Activated effector memory CD4-positive, alpha-beta T cell treated with anti-CD3 and anti-CD28 coated beads, Interleukin-2, amount 50 U/mL, for 16 hours (primary cell): ENCODE results near the gene CSK.

Experiments used
- DNase-seq: peaks from one replicate; pipeline ENCODE4 v3.0.0-alpha.2; 2020

The CSK gene

GRCh38 chr15:74802862-74803447 is 21.1 kb downstream of the CSK start:
- no peak for DNase-seq

- DNase-seq, result no peak
These were observed 23.1 kb downstream of the CSK start for GRCh38 chr15:74804935-74805334.

GRCh38 chr15:74807282-74807681 is 25.4 kb downstream of the CSK start:
- DNase-seq, result no peak

GRCh38 chr15:74808078-74808839 is 26.4 kb downstream of the CSK start:
- no peak for DNase-seq

GRCh38 chr15:74808840-74809229 is 27.0 kb downstream of the CSK start:
- no peak for DNase-seq

GRCh38 chr15:74809242-74809641 is 27.4 kb downstream of the CSK start:
- DNase-seq, result no peak

GRCh38 chr15:74809956-74810355 is 28.1 kb downstream of the CSK start:
- DNase-seq, result no peak

- DNase-seq, result no peak
These were observed 30.7 kb downstream of the CSK start, which contains the start of gene LMAN1L for GRCh38 chr15:74812533-74812932. Gene LMAN1L, plus strand, starts transcription at chr15:74812835. Its CDS starts 20 bp downstream, at chr15:74812855.

- no peak for DNase-seq
These were observed 33.4 kb downstream of the CSK start for GRCh38 chr15:74815121-74815934.

- DNase-seq, result no peak
These were observed 34.1 kb downstream of the CSK start for GRCh38 chr15:74815961-74816360.

GRCh38 chr15:74816624-74817369 is 34.9 kb downstream of the CSK start:
- DNase-seq, result no peak

GRCh38 chr15:74817370-74817737 is 35.5 kb downstream of the CSK start:
- DNase-seq, result no peak

GRCh38 chr15:74820056-74820455 is 38.2 kb downstream of the CSK start:
- no peak for DNase-seq

- no peak for DNase-seq
These were observed 39.4 kb downstream of the CSK start for GRCh38 chr15:74821091-74821789.

GRCh38 chr15:74821790-74822158 is 39.9 kb downstream of the CSK start:
- no peak for DNase-seq

- DNase-seq, result no peak
These were observed 40.4 kb downstream of the CSK start for GRCh38 chr15:74822233-74822632.

- DNase-seq, result no peak
These were observed 41.4 kb downstream of the CSK start for GRCh38 chr15:74823324-74823723.

- no peak for DNase-seq
These were observed 43.1 kb downstream of the CSK start for GRCh38 chr15:74824976-74825375.

- DNase-seq, result no peak
These were observed 44.0 kb downstream of the CSK start for GRCh38 chr15:74825866-74826265.

GRCh38 chr15:74826364-74826819 is 44.5 kb downstream of the CSK start, which contains the start of gene CPLX3:
Gene CPLX3, plus strand, starts transcription at chr15:74826627. Its CDS starts 77 bp downstream, at chr15:74826704.
- DNase-seq, result peak; percentile 80

- DNase-seq, result no peak
These were observed 45.0 kb downstream of the CSK start for GRCh38 chr15:74826921-74827320.

- no peak for DNase-seq
These were observed 45.7 kb downstream of the CSK start for GRCh38 chr15:74827614-74828013.
